GM23338 (cell line): ENCODE results near the gene ADGRE3. TPM values are rescaled to one million over a fixed set of nuclear protein-coding genes. Genes with fewer than 3 reads are reported as not detected.

ENCODE experiments used
- ATAC-seq: fragments of 200-7000 bp; cut with Tn5 transposase; 3 replicates; pipeline ENCODE4 v1.9.1; 2020
- DNase-seq: peaks from one replicate; pipeline ENCODE4 v3.0.0-alpha.2; 2015; ENCODE audit warnings: low spot score
- H2AFZ ChIP-seq: fragments of 200-600 bp; sonication (generic); 2 replicates; pipeline ENCODE4 v1.8.0; 2016; ENCODE audit warnings: antibody characterized with exemption, mild to moderate bottlenecking, moderate library complexity
- H3F3A ChIP-seq: fragments of 200-600 bp; sonication (generic); replicated peaks from 2 replicates; pipeline ENCODE4 v1.8.0; 2017; ENCODE audit warnings: antibody characterized with exemption, mixed run types, low read depth
- H3K27ac ChIP-seq: fragments of 200-600 bp; sonication (generic); 2 replicates; pipeline ENCODE4 v1.6.1; 2016; ENCODE audit warnings: low read depth
- H3K27me3 ChIP-seq: fragments of 200-600 bp; sonication (generic); 2 replicates; pipeline ENCODE4 v1.8.0; 2016; ENCODE audit warnings: mild to moderate bottlenecking, mixed run types, moderate library complexity; ENCODE audit not compliant: insufficient read depth
- H3K36me3 ChIP-seq: fragments of 200-600 bp; sonication (generic); 2 replicates; pipeline ENCODE4 v1.8.0; 2016; ENCODE audit warnings: mild to moderate bottlenecking; ENCODE audit not compliant: insufficient read depth
- H3K4me1 ChIP-seq: fragments of 200-600 bp; sonication (generic); 2 replicates; pipeline ENCODE4 v1.8.0; 2016; ENCODE audit warnings: mild to moderate bottlenecking, moderate library complexity; ENCODE audit not compliant: insufficient read depth
- H3K4me2 ChIP-seq: fragments of 200-600 bp; sonication (generic); 2 replicates; pipeline ENCODE4 v1.7.1; 2017; ENCODE audit warnings: mixed run types
- H3K4me3 ChIP-seq: fragments of 200-600 bp; sonication (generic); 2 replicates; pipeline ENCODE4 v1.6.1; 2016; ENCODE audit warnings: mixed run types
- H3K79me2 ChIP-seq: fragments of 200-600 bp; sonication (generic); replicated peaks from 2 replicates; pipeline ENCODE4 v1.8.0; 2017; ENCODE audit warnings: mild to moderate bottlenecking; ENCODE audit not compliant: insufficient read depth
- H3K9me2 ChIP-seq: fragments of 200-600 bp; sonication (generic); 2 replicates; pipeline ENCODE4 v1.8.0; 2017; ENCODE audit not compliant: insufficient read depth
- H4K20me1 ChIP-seq: fragments of 200-600 bp; sonication (generic); replicated peaks from 2 replicates; pipeline ENCODE4 v1.8.0; 2017; ENCODE audit warnings: mild to moderate bottlenecking; ENCODE audit not compliant: insufficient read depth
- H3K27ac Mint-ChIP-seq: 2 replicates; pipeline ENCODE4 v1.8.0; 2020; ENCODE audit warnings: inconsistent platforms, mild to moderate bottlenecking, moderate library complexity, mixed read lengths
- H3K27me3 Mint-ChIP-seq: 3 replicates; pipeline ENCODE4 v1.8.0; 2022; ENCODE audit warnings: low read depth, mild to moderate bottlenecking, moderate library complexity, mixed read lengths, inconsistent platforms; ENCODE audit not compliant: insufficient read depth, poor library complexity
- H3K36me3 Mint-ChIP-seq: 3 replicates; pipeline ENCODE4 v1.8.0; 2021; ENCODE audit warnings: low read depth, mild to moderate bottlenecking, inconsistent platforms, moderate library complexity, mixed read lengths
- H3K4me1 Mint-ChIP-seq: 3 replicates; pipeline ENCODE4 v1.8.0; 2020; ENCODE audit warnings: mild to moderate bottlenecking, inconsistent platforms, mixed read lengths
- H3K4me3 Mint-ChIP-seq: 3 replicates; pipeline ENCODE4 v1.8.0; 2021; ENCODE audit warnings: moderate library complexity, mild to moderate bottlenecking, inconsistent platforms, mixed read lengths
- H3K9me3 Mint-ChIP-seq: 3 replicates; pipeline ENCODE4 v1.8.0; 2020; ENCODE audit warnings: moderate library complexity, mild to moderate bottlenecking, inconsistent platforms, mixed read lengths
- CREB1 ChIP-seq: fragments of 250-450 bp; sonication (Bioruptor Pico); IDR thresholded peaks from 2 replicates; pipeline ENCODE4 v1.5.0; 2020; ENCODE audit warnings: low read depth, mild to moderate bottlenecking, moderate library complexity
- CTCF ChIP-seq, 2 experiments: fragments of 200-600 bp in 1 of 2; sonication (generic) in 1 of 2; conservative IDR thresholded peaks; 2 replicates each; pipeline versions ENCODE4 v1.5.1 to v1.6.1; 2016 to 2017; ENCODE audit warnings: antibody characterized with exemption in 2 of 2, low read depth in 2 of 2, mild to moderate bottlenecking in 2 of 2, moderate library complexity in 1 of 2
- ETS1 ChIP-seq: IDR thresholded peaks from 2 replicates; pipeline ENCODE4 v1.6.1; 2016; ENCODE audit warnings: antibody characterized with exemption
- EZH2 ChIP-seq: fragments of 200-600 bp; sonication (generic); IDR thresholded peaks from one replicate; pipeline ENCODE4 v1.8.0; 2017; ENCODE audit warnings: antibody characterized with exemption, mild to moderate bottlenecking, low read depth; ENCODE audit not compliant: unreplicated experiment
- EZH2phosphoT487 ChIP-seq: fragments of 200-600 bp; sonication (generic); IDR thresholded peaks from one replicate; pipeline ENCODE4 v1.8.1; 2018; ENCODE audit warnings: antibody characterized with exemption; ENCODE audit not compliant: unreplicated experiment
- JUNB ChIP-seq: IDR thresholded peaks from one replicate; pipeline ENCODE4 v1.6.1; 2016; ENCODE audit warnings: antibody characterized with exemption; ENCODE audit not compliant: unreplicated experiment
- NANOG ChIP-seq: IDR thresholded peaks from 2 replicates; pipeline ENCODE4 v1.6.1; 2016; ENCODE audit warnings: antibody characterized with exemption, borderline replicate concordance
- POLR2AphosphoS5 ChIP-seq: IDR thresholded peaks from 2 replicates; pipeline ENCODE4 v1.6.1; 2016; ENCODE audit warnings: antibody characterized with exemption, low read depth
- STAT1 ChIP-seq: IDR thresholded peaks from one replicate; pipeline ENCODE4 v1.6.1; 2016; ENCODE audit warnings: antibody characterized with exemption; ENCODE audit not compliant: unreplicated experiment
- ZNF114 ChIP-seq: fragments of 250-450 bp; sonication (Bioruptor Pico); IDR thresholded peaks from 2 replicates; pipeline ENCODE4 v1.5.0; 2020; ENCODE audit warnings: mild to moderate bottlenecking, moderate library complexity
- ZNF331 ChIP-seq: fragments of 250-450 bp; sonication (Bioruptor Pico); IDR thresholded peaks from 2 replicates; pipeline ENCODE4 v1.5.0; 2020; ENCODE audit warnings: low read depth, mild to moderate bottlenecking, moderate library complexity
- ZNF462 ChIP-seq: fragments of 250-450 bp; sonication (Bioruptor Pico); IDR thresholded peaks from 2 replicates; pipeline ENCODE4 v1.5.0; 2020; ENCODE audit warnings: mild to moderate bottlenecking, moderate library complexity
- polyA plus RNA-seq: library from polyadenylated mRNA; unstranded; fragments of >200 nt; fragmentation: Nextera tagmentation; extraction: Ambion mirVana; gene quantifications from 2 replicates; pipeline ENCODE4 v1.2.1, GENCODE V29; 2016
- total RNA-seq: library from RNA; depleted of rRNA; stranded (reverse); fragments of >200 nt; shearing (Covaris generic); gene quantifications from 2 replicates; pipeline ENCODE4 v1.2.3, GENCODE V29; 2014

The ADGRE3 gene
- total and polyA plus RNA-seq, 2 experiments from 2014 or later = not detected

- Histone ChIP-seq H3F3A (no peaks in the 10 kb centered on the region), H2AFZ (no peak overlapping the region), H3K4me1 (no peaks in the 10 kb centered on the region), H3K79me2 (no peaks in the 10 kb centered on the region), H3K27me3 (no peaks in the 10 kb centered on the region), H3K9me2 (no peaks in the 10 kb centered on the region), H3K36me3 (no peaks in the 10 kb centered on the region), H4K20me1 (no peaks in the 10 kb centered on the region), H3K4me3 (no peak overlapping the region), H3K4me2 (no peak overlapping the region), H3K27ac (no peak overlapping the region)
- DNase-seq (no peak), ATAC-seq (no peak)
- Mint-ChIP-seq H3K4me1 (no peaks in the 10 kb centered on the region), H3K9me3 (peaks cover 80% of the 10 kb centered on the region), H3K36me3 (peaks cover 33% of the 10 kb centered on the region), H3K27ac (no peak overlapping the region), H3K27me3 (peaks cover 2% of the 10 kb centered on the region), H3K4me3 (no peak overlapping the region)
- TF ChIP-seq ZNF462 (CRISPR knock-in tag) = no peak
- TF ChIP-seq EZH2phosphoT487 = no peak
- no peak for TF ChIP-seq ZNF331 (CRISPR knock-in tag)
Measured at GRCh38 chr19:14648506-14648905, 26.1 kb downstream of the ADGRE3 start.

- no peak overlapping the region for H3K4me3 Mint-ChIP-seq
- no peaks in the 10 kb centered on the region for H3K4me1 Mint-ChIP-seq
- Histone ChIP-seq H3K9me2 (no peaks in the 10 kb centered on the region), H3K4me1 (no peaks in the 10 kb centered on the region), H4K20me1 (no peaks in the 10 kb centered on the region), H3K27ac (no peak overlapping the region), H3K79me2 (no peaks in the 10 kb centered on the region), H3K36me3 (no peaks in the 10 kb centered on the region), H2AFZ (no peak overlapping the region), H3K4me2 (no peak overlapping the region), H3K27me3 (no peaks in the 10 kb centered on the region), H3F3A (no peaks in the 10 kb centered on the region), H3K4me3 (no peak overlapping the region)
- no peaks in the 10 kb centered on the region for H3K27me3 Mint-ChIP-seq
- no peak for ATAC-seq
- peaks cover 92% of the 10 kb centered on the region for H3K9me3 Mint-ChIP-seq
- H3K36me3 Mint-ChIP-seq = peaks cover 19% of the 10 kb centered on the region
- no peak overlapping the region for H3K27ac Mint-ChIP-seq
- no peak for DNase-seq
- TF ChIP-seq ETS1 = no peak
- TF ChIP-seq EZH2 = no peak
- TF ChIP-seq STAT1 = no peak
- TF ChIP-seq POLR2AphosphoS5 = no peak
- TF ChIP-seq CREB1 (CRISPR knock-in tag) = no peak
- TF ChIP-seq ZNF331 (CRISPR knock-in tag) = no peak
- TF ChIP-seq EZH2phosphoT487 = no peak
- TF ChIP-seq NANOG = no peak
- TF ChIP-seq CTCF (conservative IDR thresholded peaks at IDR 0.05; ENCODE audit: low read depth in 2 of 2) = no peak
- no peak for TF ChIP-seq ZNF114
- TF ChIP-seq JUNB = no peak
Measured at GRCh38 chr19:14639536-14640277, 34.9 kb downstream of the ADGRE3 start.
